GM19328 (cell line): ENCODE data around the gene STX4.

ENCODE experiments used
- ATAC-seq: cut with Tn5 transposase; IDR thresholded peaks from one replicate; pipeline ENCODE4 v1.9.1; 2021; ENCODE audit warnings: mild to moderate bottlenecking, moderate library complexity; ENCODE audit not compliant: unreplicated experiment

The STX4 gene

GRCh38 chr16:31061813-31062440, 28.6 kb downstream of the STX4 start:
- no peak for ATAC-seq

DNA sequence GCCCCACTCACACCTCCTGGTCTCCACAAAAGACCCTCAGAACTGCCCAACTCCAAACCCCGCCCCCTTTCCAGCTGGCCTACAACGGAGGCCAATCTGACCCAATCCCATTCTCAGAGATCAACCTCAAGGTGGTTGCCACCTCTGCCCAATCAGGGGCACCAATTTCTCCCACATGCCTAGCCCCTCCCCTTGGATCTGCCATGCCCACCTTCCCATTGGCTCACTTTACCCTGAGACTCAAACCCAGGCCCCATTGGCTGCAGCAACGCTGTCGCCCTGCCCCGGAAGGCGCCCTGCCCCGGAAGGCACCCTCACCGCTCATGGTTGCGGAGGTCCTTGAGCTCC, 30.1 kb downstream of the STX4 start:
- no peak for ATAC-seq

GRCh38 chr16:31063843-31064611, 30.7 kb downstream of the STX4 start:
- no peak for ATAC-seq

- no peak for ATAC-seq
These were observed 31.6 kb downstream of the STX4 start for GRCh38 chr16:31064882-31065461.

GRCh38 chr16:31067342-31067741, 34.0 kb downstream of the STX4 start:
- no peak for ATAC-seq

- ATAC-seq: no peak
These were observed 38.5 kb downstream of the STX4 start for GRCh38 chr16:31071861-31072260.

DNA sequence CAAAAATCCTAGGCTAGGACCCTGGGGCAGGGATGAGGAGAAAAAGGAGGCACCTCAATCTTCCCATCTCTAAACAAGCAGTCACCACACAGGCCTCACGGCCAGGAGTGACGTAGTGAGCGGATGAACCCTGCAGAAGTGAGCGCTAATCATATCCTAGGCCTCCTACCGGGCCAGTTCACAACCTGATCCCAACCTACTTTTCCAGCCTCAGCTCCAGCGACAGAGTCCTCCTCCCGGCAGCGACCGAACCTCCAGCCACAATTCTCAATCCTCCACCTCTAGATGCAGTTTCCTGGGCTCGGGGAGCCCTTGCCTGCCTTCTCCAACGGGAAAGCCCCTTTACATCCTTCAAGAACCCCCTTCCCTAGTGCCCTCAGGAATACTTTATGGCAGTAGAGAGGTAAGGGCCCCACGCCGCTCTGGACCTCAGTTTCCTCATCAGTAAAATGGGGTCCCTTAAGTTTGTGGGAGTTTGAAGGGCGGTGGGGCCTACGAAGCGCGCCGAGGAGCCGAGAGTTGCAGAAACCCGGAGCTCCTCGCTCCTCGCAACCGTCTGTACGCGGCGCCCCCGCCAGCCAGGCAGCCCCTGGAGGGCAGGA, 39.3 kb downstream of the STX4 start:
- no peak for ATAC-seq

GRCh38 chr16:31073142-31073969, 40.0 kb downstream of the STX4 start:
- peak; percentile 53 for ATAC-seq

DNA sequence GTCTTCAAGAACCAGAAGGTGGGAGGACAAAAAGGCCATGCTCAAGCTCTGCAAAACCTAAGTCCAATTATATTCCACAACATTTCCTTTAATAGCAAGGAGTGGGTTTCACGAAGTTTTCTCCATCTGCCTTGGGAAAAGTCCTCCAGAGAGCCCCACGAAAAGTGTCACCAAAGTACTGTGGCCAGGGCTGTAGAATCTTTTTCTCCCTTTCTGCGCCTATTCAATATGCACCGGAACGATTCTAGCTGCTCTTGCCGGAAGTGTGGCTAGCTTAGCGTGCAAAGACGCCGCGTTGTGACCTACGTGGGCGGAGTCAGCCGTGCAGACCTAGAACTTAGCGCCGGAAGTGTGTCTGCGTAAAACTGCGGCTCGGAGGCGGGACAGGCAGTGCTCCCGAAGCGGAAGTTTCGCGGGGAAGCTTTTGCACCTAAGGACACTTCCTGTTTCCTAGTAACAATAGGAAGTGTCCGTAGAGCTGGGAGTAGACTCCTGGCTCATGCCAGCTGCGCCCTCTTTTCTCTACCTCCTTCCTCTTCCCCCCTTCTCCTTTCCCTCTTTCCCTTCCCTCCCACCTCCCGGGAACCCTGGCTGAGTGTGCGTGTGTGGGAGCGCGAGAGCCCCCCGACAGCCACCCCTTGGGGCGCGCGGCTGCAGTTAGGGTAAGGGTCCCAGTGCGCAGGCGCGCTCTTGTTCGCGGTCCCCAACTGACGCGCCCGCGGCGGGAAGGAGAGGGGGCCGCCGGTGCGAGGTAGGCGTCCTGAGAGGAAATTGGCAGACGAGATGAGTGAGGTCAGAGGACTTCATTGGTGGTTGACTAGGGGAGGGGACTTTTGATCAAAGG, 40.8 kb downstream of the STX4 start, which contains the start of the genes ZNF646 and ZNF668:
Gene ZNF646, plus strand, starts transcription at position 453 of the 844 bp plus-strand sequence. CDS start 1,903 bp downstream, outside the sequence.
Gene ZNF668, minus strand, starts transcription at position 271 of the 844 bp plus-strand sequence. CDS start 9,781 bp downstream, outside the sequence.
- peak; percentile 48 for ATAC-seq

DNA sequence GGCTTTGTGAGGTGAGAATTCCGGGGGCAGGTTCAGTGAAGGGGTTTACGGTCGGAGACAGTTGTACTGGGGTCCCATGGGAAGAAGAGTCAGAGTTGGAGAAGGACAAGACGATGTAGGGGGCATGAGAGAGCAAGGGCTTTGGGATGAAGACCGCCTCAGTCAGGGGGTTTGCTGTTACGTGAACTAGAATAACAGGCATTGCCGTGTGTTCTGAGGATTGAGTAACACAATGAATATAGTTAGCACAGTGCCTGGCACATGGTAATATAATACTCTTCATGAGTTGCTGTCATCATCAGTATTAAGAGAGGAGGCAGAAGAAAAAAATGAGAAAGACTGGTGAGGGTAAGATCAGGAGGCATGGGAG, 41.4 kb downstream of the STX4 start:
- no peak for ATAC-seq

- no peak for ATAC-seq
These were observed 43.0 kb downstream of the STX4 start for GRCh38 chr16:31076319-31076718.

DNA sequence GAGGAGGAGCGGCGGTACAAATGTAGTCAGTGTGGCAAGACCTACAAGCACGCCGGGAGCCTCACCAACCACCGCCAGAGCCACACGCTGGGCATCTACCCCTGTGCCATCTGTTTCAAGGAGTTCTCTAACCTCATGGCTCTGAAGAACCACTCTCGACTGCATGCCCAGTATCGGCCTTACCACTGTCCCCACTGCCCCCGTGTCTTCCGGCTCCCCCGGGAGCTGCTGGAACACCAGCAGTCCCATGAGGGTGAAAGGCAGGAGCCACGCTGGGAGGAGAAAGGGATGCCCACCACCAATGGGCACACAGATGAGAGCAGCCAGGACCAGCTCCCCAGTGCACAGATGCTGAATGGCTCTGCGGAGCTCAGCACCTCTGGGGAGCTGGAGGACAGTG, 43.7 kb downstream of the STX4 start:
- no peak for ATAC-seq

DNA sequence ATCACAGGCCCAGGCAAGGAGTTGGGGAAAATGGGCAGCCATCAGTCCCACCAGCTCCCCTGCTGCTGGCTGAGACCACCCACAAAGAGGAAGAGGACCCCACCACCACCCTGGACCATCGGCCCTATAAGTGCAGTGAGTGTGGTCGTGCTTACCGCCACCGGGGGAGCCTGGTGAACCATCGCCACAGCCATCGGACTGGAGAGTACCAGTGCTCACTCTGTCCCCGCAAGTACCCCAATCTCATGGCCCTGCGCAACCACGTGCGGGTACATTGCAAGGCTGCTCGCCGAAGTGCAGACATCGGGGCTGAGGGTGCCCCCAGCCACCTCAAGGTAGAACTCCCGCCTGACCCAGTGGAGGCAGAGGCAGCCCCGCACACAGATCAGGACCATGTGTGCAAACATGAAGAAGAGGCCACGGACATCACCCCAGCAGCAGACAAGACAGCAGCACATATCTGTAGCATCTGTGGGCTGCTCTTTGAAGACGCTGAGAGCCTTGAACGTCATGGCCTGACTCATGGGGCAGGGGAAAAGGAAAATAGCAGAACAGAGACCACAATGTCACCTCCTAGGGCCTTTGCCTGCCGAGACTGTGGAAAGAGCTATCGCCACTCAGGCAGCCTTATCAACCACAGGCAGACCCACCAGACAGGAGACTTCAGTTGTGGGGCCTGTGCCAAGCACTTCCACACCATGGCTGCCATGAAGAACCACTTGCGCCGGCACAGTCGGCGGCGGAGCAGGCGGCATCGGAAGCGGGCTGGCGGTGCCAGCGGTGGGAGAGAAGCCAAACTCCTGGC, 44.4 kb downstream of the STX4 start:
- ATAC-seq: no peak

DNA sequence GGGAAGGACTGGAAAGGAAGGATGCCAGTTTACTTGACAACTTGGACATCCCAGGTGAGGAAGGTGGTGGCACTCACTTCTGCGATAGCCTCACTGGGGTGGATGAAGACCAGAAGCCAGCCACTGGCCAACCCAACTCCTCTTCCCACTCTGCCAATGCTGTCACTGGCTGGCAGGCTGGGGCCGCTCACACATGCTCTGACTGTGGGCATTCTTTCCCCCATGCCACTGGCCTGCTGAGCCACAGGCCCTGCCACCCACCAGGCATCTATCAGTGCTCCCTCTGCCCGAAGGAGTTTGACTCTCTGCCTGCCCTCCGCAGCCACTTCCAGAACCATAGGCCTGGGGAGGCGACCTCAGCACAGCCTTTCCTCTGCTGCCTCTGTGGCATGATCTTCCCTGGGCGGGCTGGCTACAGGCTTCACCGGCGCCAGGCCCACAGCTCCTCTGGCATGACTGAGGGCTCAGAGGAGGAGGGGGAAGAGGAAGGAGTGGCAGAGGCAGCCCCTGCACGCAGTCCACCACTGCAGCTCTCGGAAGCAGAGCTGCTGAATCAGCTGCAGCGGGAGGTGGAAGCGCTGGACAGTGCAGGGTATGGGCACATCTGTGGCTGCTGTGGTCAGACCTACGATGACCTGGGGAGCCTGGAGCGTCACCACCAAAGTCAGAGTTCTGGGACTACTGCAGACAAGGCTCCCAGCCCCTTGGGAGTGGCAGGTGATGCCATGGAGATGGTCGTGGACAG, 45.4 kb downstream of the STX4 start:
- no peak for ATAC-seq

GRCh38 chr16:31079342-31079944, 46.1 kb downstream of the STX4 start:
- ATAC-seq: no peak

GRCh38 chr16:31080035-31080629, 46.8 kb downstream of the STX4 start:
- ATAC-seq: no peak

DNA sequence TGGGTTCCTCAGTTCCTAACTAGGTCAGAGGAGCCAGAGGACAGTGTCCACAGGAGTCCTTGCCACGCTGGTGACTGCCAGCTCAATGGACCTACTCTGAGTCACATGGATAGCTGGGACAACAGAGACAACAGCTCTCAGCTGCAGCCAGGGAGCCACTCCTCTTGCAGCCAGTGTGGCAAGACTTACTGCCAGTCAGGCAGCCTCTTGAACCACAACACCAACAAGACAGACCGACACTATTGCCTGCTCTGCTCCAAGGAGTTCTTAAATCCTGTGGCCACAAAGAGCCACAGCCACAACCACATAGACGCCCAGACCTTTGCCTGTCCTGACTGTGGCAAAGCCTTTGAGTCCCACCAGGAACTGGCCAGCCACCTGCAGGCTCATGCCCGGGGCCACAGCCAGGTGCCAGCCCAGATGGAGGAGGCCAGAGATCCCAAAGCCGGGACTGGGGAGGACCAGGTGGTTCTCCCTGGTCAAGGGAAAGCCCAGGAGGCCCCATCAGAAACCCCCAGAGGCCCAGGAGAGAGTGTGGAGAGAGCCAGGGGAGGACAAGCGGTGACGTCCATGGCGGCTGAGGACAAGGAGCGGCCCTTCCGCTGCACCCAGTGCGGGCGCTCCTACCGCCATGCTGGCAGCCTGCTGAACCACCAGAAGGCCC, 47.5 kb downstream of the STX4 start:
- no peak for ATAC-seq
